ENCODE measurements around the gene UBXN1.

DNA sequence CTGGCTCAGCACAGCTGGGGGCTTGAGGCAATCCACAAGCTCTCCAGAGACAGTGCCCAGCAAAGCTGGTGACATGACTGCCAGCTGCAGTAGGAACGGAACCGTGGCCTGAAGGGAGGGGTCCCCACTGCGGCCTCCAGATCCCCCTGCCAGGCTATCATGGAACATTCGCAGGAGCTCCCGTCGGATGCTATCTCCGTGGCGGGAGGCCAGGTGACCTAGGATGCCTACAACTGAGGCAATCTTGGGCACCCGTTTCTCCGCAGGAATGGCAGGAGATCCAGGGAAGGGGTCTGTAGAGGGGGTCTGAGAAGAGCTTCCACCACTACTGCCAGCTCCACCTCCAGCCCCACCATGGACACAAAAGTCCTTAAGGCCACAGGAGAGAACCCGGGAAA lies 29.9 kb downstream of the UBXN1 start:
- TF ChIP-seq CEBPB (IDR thresholded peaks at IDR 0.05; ENCODE audit: low read depth) (no peak), POLR2AphosphoS5 (IDR thresholded peaks at IDR 0.05; ENCODE audit: low read depth, low read length) (no peak), RAD21 (IDR thresholded peaks at IDR 0.05; ENCODE audit: low read depth) (no peak), POLR2A (IDR thresholded peaks at IDR 0.05; ENCODE audit: borderline replicate concordance, extremely low read depth, insufficient read depth, insufficient read length) (no peak), CBX3 (IDR thresholded peaks at IDR 0.05; ENCODE audit: low read depth) (no peak), EZH2 (IDR thresholded peaks at IDR 0.05) (no peak), SIN3A (IDR thresholded peaks at IDR 0.05; ENCODE audit: low read depth) (no peak), EZH2phosphoT487 (IDR thresholded peaks at IDR 0.05; ENCODE audit: borderline replicate concordance) (no peak), ELF1 (IDR thresholded peaks at IDR 0.05; ENCODE audit: borderline replicate concordance, low read depth) (no peak)
- TF ChIP-seq, protein P1, sequence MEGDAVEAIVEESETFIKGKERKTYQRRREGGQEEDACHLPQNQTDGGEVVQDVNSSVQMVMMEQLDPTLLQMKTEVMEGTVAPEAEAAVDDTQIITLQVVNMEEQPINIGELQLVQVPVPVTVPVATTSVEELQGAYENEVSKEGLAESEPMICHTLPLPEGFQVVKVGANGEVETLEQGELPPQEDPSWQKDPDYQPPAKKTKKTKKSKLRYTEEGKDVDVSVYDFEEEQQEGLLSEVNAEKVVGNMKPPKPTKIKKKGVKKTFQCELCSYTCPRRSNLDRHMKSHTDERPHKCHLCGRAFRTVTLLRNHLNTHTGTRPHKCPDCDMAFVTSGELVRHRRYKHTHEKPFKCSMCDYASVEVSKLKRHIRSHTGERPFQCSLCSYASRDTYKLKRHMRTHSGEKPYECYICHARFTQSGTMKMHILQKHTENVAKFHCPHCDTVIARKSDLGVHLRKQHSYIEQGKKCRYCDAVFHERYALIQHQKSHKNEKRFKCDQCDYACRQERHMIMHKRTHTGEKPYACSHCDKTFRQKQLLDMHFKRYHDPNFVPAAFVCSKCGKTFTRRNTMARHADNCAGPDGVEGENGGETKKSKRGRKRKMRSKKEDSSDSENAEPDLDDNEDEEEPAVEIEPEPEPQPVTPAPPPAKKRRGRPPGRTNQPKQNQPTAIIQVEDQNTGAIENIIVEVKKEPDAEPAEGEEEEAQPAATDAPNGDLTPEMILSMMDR (IDR thresholded peaks at IDR 0.05 in 2 of 3, conservative IDR thresholded peaks at IDR 0.05 in 1 of 3; ENCODE audit: borderline replicate concordance in 1 of 3, insufficient read depth in 1 of 3, low read depth in 2 of 3, low read length in 2 of 3): no peak
- TF ChIP-seq, protein P2, sequence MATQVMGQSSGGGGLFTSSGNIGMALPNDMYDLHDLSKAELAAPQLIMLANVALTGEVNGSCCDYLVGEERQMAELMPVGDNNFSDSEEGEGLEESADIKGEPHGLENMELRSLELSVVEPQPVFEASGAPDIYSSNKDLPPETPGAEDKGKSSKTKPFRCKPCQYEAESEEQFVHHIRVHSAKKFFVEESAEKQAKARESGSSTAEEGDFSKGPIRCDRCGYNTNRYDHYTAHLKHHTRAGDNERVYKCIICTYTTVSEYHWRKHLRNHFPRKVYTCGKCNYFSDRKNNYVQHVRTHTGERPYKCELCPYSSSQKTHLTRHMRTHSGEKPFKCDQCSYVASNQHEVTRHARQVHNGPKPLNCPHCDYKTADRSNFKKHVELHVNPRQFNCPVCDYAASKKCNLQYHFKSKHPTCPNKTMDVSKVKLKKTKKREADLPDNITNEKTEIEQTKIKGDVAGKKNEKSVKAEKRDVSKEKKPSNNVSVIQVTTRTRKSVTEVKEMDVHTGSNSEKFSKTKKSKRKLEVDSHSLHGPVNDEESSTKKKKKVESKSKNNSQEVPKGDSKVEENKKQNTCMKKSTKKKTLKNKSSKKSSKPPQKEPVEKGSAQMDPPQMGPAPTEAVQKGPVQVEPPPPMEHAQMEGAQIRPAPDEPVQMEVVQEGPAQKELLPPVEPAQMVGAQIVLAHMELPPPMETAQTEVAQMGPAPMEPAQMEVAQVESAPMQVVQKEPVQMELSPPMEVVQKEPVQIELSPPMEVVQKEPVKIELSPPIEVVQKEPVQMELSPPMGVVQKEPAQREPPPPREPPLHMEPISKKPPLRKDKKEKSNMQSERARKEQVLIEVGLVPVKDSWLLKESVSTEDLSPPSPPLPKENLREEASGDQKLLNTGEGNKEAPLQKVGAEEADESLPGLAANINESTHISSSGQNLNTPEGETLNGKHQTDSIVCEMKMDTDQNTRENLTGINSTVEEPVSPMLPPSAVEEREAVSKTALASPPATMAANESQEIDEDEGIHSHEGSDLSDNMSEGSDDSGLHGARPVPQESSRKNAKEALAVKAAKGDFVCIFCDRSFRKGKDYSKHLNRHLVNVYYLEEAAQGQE (IDR thresholded peaks at IDR 0.05; ENCODE audit: low read depth): no peak
- TF ChIP-seq, protein P3, sequence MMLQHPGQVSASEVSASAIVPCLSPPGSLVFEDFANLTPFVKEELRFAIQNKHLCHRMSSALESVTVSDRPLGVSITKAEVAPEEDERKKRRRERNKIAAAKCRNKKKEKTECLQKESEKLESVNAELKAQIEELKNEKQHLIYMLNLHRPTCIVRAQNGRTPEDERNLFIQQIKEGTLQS (IDR thresholded peaks at IDR 0.05): no peak

Measured in HCT116 (cell line).